GM19372 (cell line): Measurements from ENCODE around the gene ERGIC2.
A peak's percentile ranks its signal among the peaks of the same experiment; 100 is the strongest.
"Not testable (repeated sequence)": the region's sequence is repeated elsewhere in the genome, so short reads cannot be mapped to it uniquely, and the experiment has no call there.

ENCODE experiments used
- ATAC-seq: cut with Tn5 transposase; IDR thresholded peaks from one replicate; pipeline ENCODE4 v1.9.1; 2021; ENCODE audit warnings: mild to moderate bottlenecking, low read depth, moderate library complexity; ENCODE audit not compliant: unreplicated experiment

The ERGIC2 gene

GRCh38 chr12:29380536-29381523 lies at the start of gene ERGIC2:
TSS of gene ERGIC2 (minus strand) at chr12:29381172. CDS start at chr12:29371633, 9,539 bp downstream.
- peak; percentile 92 for ATAC-seq

GRCh38 chr12:29430716-29431044 lies 49.7 kb upstream of the ERGIC2 start:
- ATAC-seq, result no peak

- ATAC-seq, result no peak
Measured at GRCh38 chr12:29429999-29430715, 49.2 kb upstream of the ERGIC2 start.

- ATAC-seq, result no peak
Measured at GRCh38 chr12:29428633-29429032, 47.7 kb upstream of the ERGIC2 start.

- peak; percentile 99 for ATAC-seq
Measured at GRCh38 chr12:29427964-29428363, 47.0 kb upstream of the ERGIC2 start.

- ATAC-seq, result no peak
Measured at GRCh38 chr12:29426498-29426897, 45.5 kb upstream of the ERGIC2 start.

- no peak for ATAC-seq
Measured at GRCh38 chr12:29425722-29426121, 44.8 kb upstream of the ERGIC2 start.

GRCh38 chr12:29416748-29417147 lies 35.8 kb upstream of the ERGIC2 start:
- ATAC-seq, result no peak

GRCh38 chr12:29415111-29415510 lies 34.1 kb upstream of the ERGIC2 start:
- ATAC-seq, result no peak

GRCh38 chr12:29414368-29414767 lies 33.4 kb upstream of the ERGIC2 start:
- no peak for ATAC-seq

GRCh38 chr12:29405561-29405960 lies 24.6 kb upstream of the ERGIC2 start:
- no peak for ATAC-seq

GRCh38 chr12:29403991-29404390 lies 23.0 kb upstream of the ERGIC2 start:
- ATAC-seq, result no peak

GRCh38 chr12:29402437-29402836 lies 21.5 kb upstream of the ERGIC2 start:
- no peak for ATAC-seq

- ATAC-seq, result no peak
Measured at GRCh38 chr12:29398495-29398894, 17.5 kb upstream of the ERGIC2 start.

GRCh38 chr12:29396774-29397173 lies 15.8 kb upstream of the ERGIC2 start:
- no peak for ATAC-seq

- ATAC-seq, result no peak
Measured at GRCh38 chr12:29395356-29395755, 14.4 kb upstream of the ERGIC2 start.

- ATAC-seq, result not testable (repeated sequence)
Measured at GRCh38 chr12:29390419-29390818, 9.4 kb upstream of the ERGIC2 start.

GRCh38 chr12:29389295-29389919 lies 8.4 kb upstream of the ERGIC2 start:
- ATAC-seq, result no peak

- not testable (repeated sequence) for ATAC-seq
Measured at GRCh38 chr12:29386084-29386680, 5.2 kb upstream of the ERGIC2 start.

GRCh38 chr12:29385194-29385593 lies 4.2 kb upstream of the ERGIC2 start:
- ATAC-seq, result not testable (repeated sequence)

- no peak for ATAC-seq
Measured at GRCh38 chr12:29382251-29382650, 1.3 kb upstream of the ERGIC2 start.
